SK-N-SH treated with all-trans-retinoic acid at 6 μM for 48 hours (cell line): ENCODE measurements around the gene BRSK1.

Experiments used
- ATAC-seq: fragments of 200-7000 bp; cut with Tn5 transposase; 3 replicates; pipeline ENCODE4 v1.9.1; 2020; ENCODE audit warnings: mild to moderate bottlenecking, moderate library complexity
- ARNTL ChIP-seq: fragments of 450-650 bp; formaldehyde crosslinking; IDR thresholded peaks from 2 replicates; pipeline ENCODE4 v1.5.0; 2020; ENCODE audit warnings: low read depth, mild to moderate bottlenecking, moderate library complexity, borderline replicate concordance
- CSDC2 ChIP-seq: fragments of 250-450 bp; sonication (Bioruptor Pico); IDR thresholded peaks from 2 replicates; pipeline ENCODE4 v1.5.0; 2020; ENCODE audit warnings: mild to moderate bottlenecking, moderate library complexity
- ESRRG ChIP-seq: fragments of 250-450 bp; sonication (Bioruptor Pico); IDR thresholded peaks from 2 replicates; pipeline ENCODE4 v1.6.1; 2021; ENCODE audit warnings: mild to moderate bottlenecking
- GLIS3 ChIP-seq: fragments of 250-450 bp; sonication (Bioruptor Pico); IDR thresholded peaks from 2 replicates; pipeline ENCODE4 v1.5.0; 2020; ENCODE audit warnings: mild to moderate bottlenecking, moderate library complexity
- ISL1 ChIP-seq: fragments of 250-450 bp; sonication (Bioruptor Pico); IDR thresholded peaks from 2 replicates; pipeline ENCODE4 v2.1.2; 2022; ENCODE audit warnings: mild to moderate bottlenecking, moderate library complexity
- OSR1 ChIP-seq: fragments of 250-450 bp; sonication (Bioruptor Pico); IDR thresholded peaks from 2 replicates; pipeline ENCODE4 v1.8.0; 2022; ENCODE audit warnings: moderate library complexity, mild to moderate bottlenecking, inconsistent platforms
- PPARA ChIP-seq: fragments of 250-450 bp; sonication (Bioruptor Pico); IDR thresholded peaks from 2 replicates; pipeline ENCODE4 v1.5.0; 2020; ENCODE audit warnings: mild to moderate bottlenecking, borderline replicate concordance
- RARB ChIP-seq: fragments of 250-450 bp; sonication (Bioruptor Pico); IDR thresholded peaks from 2 replicates; pipeline ENCODE4 v1.8.0; 2021; ENCODE audit warnings: mild to moderate bottlenecking, moderate library complexity
- SNAI2 ChIP-seq: fragments of 250-450 bp; sonication (Bioruptor Pico); IDR thresholded peaks from 2 replicates; pipeline ENCODE4 v1.5.0; 2020; ENCODE audit warnings: mild to moderate bottlenecking, moderate library complexity
- TOX ChIP-seq: fragments of 250-450 bp; sonication (Bioruptor Pico); IDR thresholded peaks from 2 replicates; pipeline ENCODE4 v1.8.0; 2021; ENCODE audit warnings: mild to moderate bottlenecking, moderate library complexity, borderline replicate concordance
- ZC3H10 ChIP-seq: fragments of 250-450 bp; sonication (Bioruptor Pico); IDR thresholded peaks from 2 replicates; pipeline ENCODE4 v1.5.1; 2021; ENCODE audit warnings: mild to moderate bottlenecking, moderate library complexity
- ZFP3 ChIP-seq: fragments of 250-450 bp; sonication (Bioruptor Pico); IDR thresholded peaks from 2 replicates; pipeline ENCODE4 v1.5.0; 2020; ENCODE audit warnings: mild to moderate bottlenecking, moderate library complexity
- ZNF565 ChIP-seq: fragments of 450-650 bp; formaldehyde crosslinking; conservative IDR thresholded peaks from 2 replicates; pipeline ENCODE4 v1.5.0; 2020; ENCODE audit warnings: low read depth, mild to moderate bottlenecking, moderate library complexity
- ZNF70 ChIP-seq: fragments of 450-650 bp; formaldehyde crosslinking; IDR thresholded peaks from 2 replicates; pipeline ENCODE4 v1.5.0; 2020; ENCODE audit warnings: mild to moderate bottlenecking, moderate library complexity
- ZNF8 ChIP-seq: fragments of 450-650 bp; formaldehyde crosslinking; IDR thresholded peaks from 2 replicates; pipeline ENCODE4 v1.5.0; 2020; ENCODE audit warnings: mild to moderate bottlenecking, moderate library complexity
- TF ChIP-seq, protein P1 (sequence below): fragments of 250-450 bp; sonication (Bioruptor Pico); IDR thresholded peaks from 2 replicates; pipeline ENCODE4 v1.8.0; 2020; ENCODE audit warnings: mild to moderate bottlenecking, moderate library complexity, borderline replicate concordance
- TF ChIP-seq, protein P2 (sequence below): fragments of 250-450 bp; sonication (Bioruptor Pico); IDR thresholded peaks from 2 replicates; pipeline ENCODE4 v1.5.1; 2020; ENCODE audit warnings: low read depth, mild to moderate bottlenecking, moderate library complexity
- TF ChIP-seq, protein P3 (sequence below): fragments of 250-450 bp; sonication (Bioruptor Pico); IDR thresholded peaks from 2 replicates; pipeline ENCODE4 v1.5.1; 2021; ENCODE audit warnings: mild to moderate bottlenecking, moderate library complexity
- TF ChIP-seq, protein P4 (sequence below): fragments of 250-450 bp; sonication (Bioruptor Pico); IDR thresholded peaks from 2 replicates; pipeline ENCODE4 v1.5.0; 2020; ENCODE audit warnings: mild to moderate bottlenecking, moderate library complexity

BRSK1 gene

DNA sequence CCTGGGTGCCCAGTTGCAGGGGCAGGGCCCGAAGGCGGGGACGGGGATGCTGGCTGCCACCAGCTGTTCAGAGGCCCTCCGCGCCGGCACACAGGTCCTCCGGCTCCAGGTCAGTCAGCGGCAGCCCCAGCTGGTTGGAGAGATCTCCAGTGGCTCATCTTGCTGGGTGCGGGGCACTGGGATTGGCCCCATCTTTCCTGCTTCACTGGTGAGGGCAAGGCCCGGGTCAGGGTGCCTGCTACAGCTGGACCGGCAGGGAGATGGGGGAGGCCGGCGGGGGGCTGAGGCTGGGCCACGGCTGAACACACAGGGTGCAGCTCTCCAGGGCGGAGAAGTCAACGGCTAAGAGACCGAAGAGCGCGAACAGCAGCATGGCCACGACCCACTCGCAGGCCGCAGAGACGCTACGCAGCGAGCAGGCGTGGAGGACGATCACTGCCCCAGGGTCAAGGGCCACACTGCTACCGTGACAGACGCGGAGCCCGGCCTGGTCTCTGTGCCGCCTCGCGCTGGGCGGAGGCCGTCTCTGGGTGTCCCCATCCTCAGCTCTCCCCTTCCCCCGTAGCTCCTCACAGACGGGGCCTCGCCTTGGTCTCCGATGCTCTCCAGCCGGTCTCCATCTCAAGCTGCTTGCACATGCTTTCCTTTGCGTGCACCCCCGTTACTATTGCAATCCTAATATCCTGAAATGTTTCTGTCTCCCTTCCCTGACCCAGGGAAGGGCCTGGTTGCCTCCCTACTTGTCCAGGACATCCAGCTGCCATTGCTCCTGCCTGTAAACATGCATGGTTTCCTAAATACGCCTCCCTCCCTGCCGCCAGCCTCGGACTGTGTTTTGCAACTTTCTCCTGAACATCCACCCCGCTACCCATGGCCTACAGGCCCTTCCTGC, 29.1 kb downstream of the BRSK1 start (continued):
- TF ChIP-seq, protein P1, sequence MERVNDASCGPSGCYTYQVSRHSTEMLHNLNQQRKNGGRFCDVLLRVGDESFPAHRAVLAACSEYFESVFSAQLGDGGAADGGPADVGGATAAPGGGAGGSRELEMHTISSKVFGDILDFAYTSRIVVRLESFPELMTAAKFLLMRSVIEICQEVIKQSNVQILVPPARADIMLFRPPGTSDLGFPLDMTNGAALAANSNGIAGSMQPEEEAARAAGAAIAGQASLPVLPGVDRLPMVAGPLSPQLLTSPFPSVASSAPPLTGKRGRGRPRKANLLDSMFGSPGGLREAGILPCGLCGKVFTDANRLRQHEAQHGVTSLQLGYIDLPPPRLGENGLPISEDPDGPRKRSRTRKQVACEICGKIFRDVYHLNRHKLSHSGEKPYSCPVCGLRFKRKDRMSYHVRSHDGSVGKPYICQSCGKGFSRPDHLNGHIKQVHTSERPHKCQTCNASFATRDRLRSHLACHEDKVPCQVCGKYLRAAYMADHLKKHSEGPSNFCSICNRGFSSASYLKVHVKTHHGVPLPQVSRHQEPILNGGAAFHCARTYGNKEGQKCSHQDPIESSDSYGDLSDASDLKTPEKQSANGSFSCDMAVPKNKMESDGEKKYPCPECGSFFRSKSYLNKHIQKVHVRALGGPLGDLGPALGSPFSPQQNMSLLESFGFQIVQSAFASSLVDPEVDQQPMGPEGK (CRISPR knock-in tag), result no peak
- TF ChIP-seq OSR1 (no peak), ZC3H10 (CRISPR knock-in tag) (no peak), RARB (CRISPR knock-in tag) (no peak), PPARA (CRISPR knock-in tag) (no peak), ZNF70 (no peak), ZFP3 (CRISPR knock-in tag) (no peak)

DNA sequence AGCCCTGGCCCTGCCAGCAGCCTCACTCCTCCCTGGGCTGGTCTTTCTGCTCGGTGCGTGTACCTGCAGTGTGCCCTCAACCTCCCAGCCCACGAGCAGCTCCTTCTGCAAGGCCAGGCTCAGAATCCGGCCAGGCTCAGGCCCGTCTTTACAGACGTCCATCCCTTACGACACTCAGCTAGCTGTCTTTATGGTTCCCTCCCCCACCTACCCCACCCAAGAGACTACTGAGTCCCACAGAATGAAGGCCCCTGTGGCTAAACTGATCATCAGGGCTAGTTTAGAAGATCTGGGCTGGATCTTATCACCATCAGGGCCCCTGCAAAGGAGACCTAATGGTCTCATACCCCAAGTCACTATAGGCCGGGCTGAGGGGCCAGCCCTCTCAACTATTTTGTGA, 30.6 kb downstream of the BRSK1 start:
- ATAC-seq, result peak; percentile 13; the same call in 1 of the 3 replicates
- TF ChIP-seq RARB (CRISPR knock-in tag), result no peak
- TF ChIP-seq, protein P2, sequence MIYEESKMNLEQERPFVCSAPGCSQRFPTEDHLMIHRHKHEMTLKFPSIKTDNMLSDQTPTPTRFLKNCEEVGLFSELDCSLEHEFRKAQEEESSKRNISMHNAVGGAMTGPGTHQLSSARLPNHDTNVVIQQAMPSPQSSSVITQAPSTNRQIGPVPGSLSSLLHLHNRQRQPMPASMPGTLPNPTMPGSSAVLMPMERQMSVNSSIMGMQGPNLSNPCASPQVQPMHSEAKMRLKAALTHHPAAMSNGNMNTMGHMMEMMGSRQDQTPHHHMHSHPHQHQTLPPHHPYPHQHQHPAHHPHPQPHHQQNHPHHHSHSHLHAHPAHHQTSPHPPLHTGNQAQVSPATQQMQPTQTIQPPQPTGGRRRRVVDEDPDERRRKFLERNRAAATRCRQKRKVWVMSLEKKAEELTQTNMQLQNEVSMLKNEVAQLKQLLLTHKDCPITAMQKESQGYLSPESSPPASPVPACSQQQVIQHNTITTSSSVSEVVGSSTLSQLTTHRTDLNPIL (CRISPR knock-in tag), result no peak
- no peak for TF ChIP-seq ZNF565 (CRISPR knock-in tag)
- TF ChIP-seq GLIS3 (CRISPR knock-in tag), result no peak
- TF ChIP-seq ARNTL, result no peak
- TF ChIP-seq TOX (CRISPR knock-in tag), result no peak

DNA sequence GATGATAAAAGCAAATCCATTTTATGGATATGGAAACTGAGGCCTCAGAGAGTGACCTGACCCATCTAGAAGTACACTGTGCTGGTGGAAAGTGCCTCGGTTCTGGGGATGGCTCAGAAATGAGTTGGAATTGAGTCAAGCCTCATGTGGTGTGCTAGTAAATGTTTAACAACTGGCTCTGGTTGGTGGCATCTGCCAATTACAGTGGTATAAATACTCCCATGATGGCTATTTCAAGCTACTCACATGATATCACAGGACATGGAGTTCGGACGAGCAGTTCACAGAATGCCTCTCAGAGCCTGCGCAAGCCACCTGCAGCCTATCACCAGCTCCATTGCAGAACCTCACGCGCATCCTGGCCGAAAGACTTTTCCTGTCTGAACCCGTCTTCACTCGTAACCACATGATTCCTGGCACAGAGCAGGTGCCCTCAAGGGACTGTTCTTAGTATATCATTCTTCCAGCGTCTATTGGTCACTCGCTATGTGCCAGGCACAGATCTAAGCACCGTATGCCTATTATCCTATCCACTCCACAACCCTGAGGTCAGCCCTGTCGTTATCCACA, 32.2 kb downstream of the BRSK1 start:
- ATAC-seq, result no peak
- TF ChIP-seq ARNTL (no peak), TOX (CRISPR knock-in tag) (no peak), CSDC2 (CRISPR knock-in tag) (no peak), ESRRG (CRISPR knock-in tag) (no peak), ZNF70 (no peak)
- TF ChIP-seq, protein P3, sequence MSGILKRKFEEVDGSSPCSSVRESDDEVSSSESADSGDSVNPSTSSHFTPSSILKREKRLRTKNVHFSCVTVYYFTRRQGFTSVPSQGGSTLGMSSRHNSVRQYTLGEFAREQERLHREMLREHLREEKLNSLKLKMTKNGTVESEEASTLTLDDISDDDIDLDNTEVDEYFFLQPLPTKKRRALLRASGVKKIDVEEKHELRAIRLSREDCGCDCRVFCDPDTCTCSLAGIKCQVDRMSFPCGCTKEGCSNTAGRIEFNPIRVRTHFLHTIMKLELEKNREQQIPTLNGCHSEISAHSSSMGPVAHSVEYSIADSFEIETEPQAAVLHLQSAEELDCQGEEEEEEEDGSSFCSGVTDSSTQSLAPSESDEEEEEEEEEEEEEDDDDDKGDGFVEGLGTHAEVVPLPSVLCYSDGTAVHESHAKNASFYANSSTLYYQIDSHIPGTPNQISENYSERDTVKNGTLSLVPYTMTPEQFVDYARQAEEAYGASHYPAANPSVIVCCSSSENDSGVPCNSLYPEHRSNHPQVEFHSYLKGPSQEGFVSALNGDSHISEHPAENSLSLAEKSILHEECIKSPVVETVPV (CRISPR knock-in tag), result no peak
- TF ChIP-seq, protein P2 (CRISPR knock-in tag), result no peak

DNA sequence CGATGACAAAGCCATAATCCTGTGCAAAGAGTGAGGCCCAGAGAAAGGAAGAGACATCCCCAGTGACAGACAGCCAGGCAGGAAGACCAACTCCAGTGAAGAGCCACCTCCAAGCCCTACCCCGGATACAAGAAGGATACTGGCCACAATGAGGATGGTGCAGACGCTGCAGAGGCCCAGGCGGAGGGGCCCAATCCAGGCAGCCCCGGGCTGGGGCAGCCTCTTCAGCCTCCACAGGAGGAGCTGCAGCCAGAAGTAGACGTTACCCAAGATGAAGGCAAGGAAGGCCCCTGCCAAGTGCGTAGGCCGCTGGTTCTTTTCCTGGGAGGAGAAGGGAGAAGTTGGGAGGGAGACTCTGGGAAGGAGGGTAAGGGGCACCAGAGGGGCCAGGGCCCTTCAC, 32.8 kb downstream of the BRSK1 start:
- TF ChIP-seq GLIS3 (CRISPR knock-in tag), result no peak
- TF ChIP-seq ISL1 (CRISPR knock-in tag), result no peak
- no peak for TF ChIP-seq ZC3H10 (CRISPR knock-in tag)
- TF ChIP-seq, protein P4, sequence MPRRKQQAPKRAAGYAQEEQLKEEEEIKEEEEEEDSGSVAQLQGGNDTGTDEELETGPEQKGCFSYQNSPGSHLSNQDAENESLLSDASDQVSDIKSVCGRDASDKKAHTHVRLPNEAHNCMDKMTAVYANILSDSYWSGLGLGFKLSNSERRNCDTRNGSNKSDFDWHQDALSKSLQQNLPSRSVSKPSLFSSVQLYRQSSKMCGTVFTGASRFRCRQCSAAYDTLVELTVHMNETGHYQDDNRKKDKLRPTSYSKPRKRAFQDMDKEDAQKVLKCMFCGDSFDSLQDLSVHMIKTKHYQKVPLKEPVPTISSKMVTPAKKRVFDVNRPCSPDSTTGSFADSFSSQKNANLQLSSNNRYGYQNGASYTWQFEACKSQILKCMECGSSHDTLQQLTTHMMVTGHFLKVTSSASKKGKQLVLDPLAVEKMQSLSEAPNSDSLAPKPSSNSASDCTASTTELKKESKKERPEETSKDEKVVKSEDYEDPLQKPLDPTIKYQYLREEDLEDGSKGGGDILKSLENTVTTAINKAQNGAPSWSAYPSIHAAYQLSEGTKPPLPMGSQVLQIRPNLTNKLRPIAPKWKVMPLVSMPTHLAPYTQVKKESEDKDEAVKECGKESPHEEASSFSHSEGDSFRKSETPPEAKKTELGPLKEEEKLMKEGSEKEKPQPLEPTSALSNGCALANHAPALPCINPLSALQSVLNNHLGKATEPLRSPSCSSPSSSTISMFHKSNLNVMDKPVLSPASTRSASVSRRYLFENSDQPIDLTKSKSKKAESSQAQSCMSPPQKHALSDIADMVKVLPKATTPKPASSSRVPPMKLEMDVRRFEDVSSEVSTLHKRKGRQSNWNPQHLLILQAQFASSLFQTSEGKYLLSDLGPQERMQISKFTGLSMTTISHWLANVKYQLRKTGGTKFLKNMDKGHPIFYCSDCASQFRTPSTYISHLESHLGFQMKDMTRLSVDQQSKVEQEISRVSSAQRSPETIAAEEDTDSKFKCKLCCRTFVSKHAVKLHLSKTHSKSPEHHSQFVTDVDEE (CRISPR knock-in tag), result no peak
- TF ChIP-seq SNAI2 (CRISPR knock-in tag), result no peak
- no peak for TF ChIP-seq ARNTL
- TF ChIP-seq, protein P3 (CRISPR knock-in tag), result no peak
- no peak for TF ChIP-seq ESRRG (CRISPR knock-in tag)
- TF ChIP-seq RARB (CRISPR knock-in tag), result no peak
- no peak for TF ChIP-seq PPARA (CRISPR knock-in tag)
- no peak for TF ChIP-seq ZNF8 (CRISPR knock-in tag)
- no peak for ATAC-seq
